ENCODE data around the gene PRDM16.

- TF ChIP-seq, protein P1, sequence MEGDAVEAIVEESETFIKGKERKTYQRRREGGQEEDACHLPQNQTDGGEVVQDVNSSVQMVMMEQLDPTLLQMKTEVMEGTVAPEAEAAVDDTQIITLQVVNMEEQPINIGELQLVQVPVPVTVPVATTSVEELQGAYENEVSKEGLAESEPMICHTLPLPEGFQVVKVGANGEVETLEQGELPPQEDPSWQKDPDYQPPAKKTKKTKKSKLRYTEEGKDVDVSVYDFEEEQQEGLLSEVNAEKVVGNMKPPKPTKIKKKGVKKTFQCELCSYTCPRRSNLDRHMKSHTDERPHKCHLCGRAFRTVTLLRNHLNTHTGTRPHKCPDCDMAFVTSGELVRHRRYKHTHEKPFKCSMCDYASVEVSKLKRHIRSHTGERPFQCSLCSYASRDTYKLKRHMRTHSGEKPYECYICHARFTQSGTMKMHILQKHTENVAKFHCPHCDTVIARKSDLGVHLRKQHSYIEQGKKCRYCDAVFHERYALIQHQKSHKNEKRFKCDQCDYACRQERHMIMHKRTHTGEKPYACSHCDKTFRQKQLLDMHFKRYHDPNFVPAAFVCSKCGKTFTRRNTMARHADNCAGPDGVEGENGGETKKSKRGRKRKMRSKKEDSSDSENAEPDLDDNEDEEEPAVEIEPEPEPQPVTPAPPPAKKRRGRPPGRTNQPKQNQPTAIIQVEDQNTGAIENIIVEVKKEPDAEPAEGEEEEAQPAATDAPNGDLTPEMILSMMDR (optimal IDR thresholded peaks at IDR 0.05 in 1 of 3, IDR thresholded peaks at IDR 0.05 in 1 of 3, conservative IDR thresholded peaks at IDR 0.05 in 1 of 3; ENCODE audit: extremely low read depth in 1 of 3, insufficient read depth in 2 of 3, low read length in 3 of 3) = no peak
- TF ChIP-seq EZH2 (IDR thresholded peaks at IDR 0.05; ENCODE audit: low read length) = no peak
Measured at GRCh38 chr1:3463891-3464648, 395.1 kb downstream of the PRDM16 start.
